Stimulated activated CD8-positive, alpha-beta memory T cell treated with anti-CD3 and anti-CD28 coated beads, Interleukin-4, amount 100 ng/mL, for 1 hour (primary cell): ENCODE data around the gene CRYGN.

Experiments used
- DNase-seq, 2 donors: peaks; one replicate each; pipeline ENCODE4 v3.0.0-alpha.2; 2020; ENCODE audit warnings: low read depth in 2 of 2, low spot score in 1 of 2

CRYGN gene

DNA sequence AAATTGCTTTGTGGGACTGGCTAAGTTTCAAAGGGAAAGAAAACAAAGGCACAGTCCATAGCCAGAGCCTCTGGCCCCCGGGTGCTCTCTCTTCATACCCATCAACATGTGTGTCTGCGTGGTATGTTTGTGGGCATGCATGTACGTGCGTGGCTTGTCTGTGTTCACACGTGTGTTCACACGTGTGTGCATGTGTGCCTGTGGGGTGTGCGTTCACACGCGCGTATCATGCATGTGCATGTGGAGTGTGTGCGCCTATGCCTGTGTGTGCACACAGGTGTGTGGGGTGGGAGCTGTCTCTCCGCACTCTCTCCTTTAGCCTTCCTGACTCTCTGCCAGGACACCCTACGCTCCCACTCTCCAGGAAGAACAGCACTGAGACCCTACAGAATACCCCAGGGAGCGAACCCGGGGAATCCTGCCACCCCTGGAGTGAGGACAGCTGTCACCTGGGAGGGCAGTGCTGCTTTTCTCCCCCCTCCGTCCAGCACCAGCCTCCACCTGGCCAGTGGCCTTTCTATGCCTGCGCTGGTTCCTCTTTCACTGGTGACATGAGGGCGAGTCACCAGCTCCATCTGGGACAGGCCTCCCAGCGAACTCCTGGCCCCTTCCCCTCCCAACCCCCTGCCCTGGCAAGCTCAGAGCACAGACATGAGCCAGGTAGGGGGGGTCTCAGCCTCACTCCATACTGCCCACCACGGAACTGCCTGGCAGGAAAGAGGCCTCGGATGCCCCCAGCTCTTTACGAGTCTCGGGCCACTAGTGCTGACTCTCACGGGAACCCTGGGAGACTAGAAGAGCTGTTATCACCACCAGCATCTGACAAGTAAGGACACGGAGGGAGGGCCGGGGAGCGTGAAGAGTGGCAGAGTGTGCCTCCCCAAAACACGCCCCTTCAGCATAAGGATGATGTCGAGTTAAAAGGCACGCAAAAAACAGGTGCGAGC lies 46.6 kb downstream of the CRYGN start:
- DNase-seq = no peak

DNA sequence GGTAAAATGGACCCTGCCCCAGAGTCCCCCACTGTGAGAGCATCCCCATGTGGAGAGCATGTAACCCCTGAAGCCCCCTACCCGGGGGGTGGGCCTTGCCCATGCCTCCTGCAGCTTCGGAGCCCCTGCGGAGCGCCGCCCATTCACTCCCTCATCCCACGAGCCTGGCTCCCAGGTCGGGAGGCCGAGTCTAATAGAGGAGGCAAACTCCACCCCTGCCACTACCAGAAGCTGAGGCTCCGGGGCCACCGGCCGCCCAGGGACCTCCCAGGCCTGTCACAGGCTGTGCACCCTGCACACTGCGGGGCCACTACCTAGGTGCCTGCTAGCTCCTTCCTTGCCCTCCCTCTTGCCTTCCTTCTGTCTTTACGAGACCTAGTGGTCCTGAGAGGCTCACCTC lies 47.5 kb downstream of the CRYGN start:
- no peak for DNase-seq

DNA sequence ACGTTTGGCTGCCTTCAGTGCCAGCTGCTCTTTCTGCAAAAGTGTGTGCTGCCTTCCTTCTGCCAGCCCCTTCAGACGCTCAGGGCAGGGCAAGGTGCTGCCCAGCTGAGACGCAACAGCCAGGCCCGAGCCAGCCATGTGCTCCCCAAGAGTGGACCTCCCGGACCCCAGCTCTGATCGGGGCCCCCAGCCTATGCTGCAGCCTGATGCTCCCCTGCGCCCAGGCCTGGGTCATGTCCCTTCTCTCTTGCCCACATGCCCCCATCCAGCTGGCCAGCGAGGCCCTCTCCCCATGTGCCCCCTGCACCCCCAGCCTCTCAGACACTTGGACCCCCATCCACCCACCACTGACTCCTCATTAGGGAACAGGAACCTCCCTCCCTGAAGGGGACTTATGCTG lies 47.9 kb downstream of the CRYGN start:
- no peak for DNase-seq

DNA sequence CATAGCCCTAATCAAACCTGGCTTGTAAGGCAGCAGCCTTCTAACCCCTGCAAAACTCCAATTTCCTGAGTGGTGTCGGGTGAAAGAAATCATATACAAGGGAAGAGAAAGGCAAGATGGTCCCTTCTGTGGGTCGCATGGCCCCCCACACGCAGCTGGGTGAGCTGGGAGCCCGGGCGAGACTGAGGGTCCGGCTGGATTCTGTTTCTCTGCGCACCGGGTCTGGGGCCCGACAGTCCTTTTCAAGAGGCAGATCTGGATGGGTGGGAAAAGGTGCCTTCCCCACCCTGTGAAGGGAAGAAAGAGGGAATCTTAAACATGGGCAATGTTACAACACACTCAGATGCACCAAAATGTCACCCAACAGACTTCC lies 48.6 kb downstream of the CRYGN start:
- no peak for DNase-seq

DNA sequence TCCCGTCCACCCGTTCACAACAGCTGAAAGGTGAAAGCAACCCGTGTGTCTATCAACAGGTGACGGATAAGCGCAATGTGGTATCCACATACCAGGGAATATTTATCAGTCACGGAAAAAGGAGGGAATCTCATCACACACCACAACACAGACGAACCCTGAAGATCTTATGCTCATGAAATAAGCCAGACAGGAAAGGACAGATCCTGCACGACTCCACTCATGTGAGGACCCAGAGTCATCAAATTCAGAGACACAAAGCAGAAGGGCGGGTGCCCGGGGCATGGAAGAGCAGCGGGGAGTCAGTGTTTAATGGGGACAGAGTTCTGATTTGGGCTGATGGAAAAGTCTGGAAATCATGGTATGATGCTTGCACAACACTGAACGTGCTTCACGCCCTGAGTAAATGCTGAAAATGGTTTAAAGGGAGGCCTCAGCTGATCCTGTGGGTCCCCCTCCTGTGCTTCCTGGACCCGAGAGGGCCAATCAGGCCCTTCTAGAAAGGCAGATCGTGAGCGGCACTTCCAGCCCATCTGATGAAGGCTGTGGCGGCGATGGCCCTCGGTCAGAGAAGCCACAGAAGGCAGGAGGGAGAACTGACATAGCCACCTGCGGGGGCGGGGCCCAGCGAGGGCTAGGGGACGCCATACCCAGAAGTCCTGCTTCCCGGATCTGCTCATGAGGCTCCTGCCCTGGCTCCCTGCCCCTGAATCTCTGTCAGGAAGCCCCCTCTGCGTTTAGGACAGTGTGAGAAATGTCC lies 49.2 kb downstream of the CRYGN start:
- DNase-seq = no peak

DNA sequence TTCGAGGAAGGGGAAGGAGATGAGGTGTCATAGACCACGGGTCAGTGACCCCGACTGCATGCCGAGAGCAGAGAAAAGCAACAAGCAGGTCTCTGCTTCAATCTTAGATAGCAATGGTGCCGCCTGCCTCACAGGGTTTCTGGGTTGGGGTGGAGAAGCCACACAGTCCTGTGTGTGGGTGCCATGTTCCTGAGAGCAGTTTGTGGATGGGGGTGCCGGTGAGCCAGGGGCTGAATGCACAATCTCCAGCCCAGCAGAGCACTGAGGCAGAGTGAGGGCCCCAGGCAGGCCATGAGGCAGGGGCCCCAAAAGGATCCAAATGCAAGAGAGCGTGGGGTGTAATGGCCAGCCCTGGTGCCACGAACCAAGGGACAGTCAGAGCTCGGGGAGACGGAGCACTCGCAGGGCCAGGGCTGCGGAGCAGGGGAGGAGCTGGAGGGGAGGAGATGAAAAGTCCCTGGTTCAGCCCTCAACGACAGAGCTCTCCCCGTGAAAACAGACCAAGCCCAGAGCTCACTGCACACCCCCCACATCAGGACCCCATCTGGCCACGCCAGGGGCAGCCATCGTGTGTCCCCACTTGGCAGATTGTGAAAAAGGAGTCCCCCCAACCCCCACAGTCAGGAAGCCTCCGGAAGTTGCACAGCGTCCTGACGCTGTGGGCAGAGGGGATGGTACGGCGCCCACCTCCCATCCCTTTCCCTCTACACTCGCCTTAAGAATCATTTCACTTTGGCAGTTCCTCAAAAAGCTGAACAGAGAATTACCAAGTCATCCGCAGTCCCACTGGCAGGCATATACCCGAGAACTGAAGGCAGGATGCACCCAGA lies 50.0 kb downstream of the CRYGN start:
- no peak for DNase-seq

DNA sequence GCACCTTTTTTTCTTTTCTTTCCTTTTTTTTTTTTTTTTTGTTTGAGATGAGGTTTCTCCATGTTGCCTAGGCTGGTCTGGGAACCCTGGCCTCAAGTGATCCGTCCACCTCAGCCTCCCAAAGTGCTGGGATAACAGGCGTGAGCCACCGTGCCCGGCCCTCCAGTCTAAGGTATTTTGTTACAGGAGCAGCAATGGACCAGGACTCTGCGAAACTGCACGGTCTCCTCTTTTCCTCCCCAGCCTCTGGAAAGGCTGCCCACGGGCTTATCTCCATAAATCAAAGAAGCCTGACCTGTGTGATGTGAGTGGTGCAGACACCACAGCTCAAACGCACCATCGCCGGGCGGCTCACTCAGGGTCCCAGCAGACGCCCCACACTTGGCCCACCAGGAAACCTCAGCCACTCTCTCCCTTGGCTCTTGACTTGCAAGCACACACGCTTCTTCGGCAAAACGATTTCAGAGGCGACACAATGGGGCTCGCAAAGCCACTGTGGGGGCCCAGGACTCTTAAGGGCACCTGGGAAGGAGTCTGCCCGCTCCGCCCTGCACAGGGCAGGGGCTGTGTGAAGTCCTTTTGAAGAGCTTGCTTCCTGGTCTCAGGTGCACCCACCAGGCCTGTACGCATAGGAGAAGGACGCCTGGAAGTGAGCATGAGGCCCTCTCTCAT lies 50.7 kb downstream of the CRYGN start:
- no peak for DNase-seq

DNA sequence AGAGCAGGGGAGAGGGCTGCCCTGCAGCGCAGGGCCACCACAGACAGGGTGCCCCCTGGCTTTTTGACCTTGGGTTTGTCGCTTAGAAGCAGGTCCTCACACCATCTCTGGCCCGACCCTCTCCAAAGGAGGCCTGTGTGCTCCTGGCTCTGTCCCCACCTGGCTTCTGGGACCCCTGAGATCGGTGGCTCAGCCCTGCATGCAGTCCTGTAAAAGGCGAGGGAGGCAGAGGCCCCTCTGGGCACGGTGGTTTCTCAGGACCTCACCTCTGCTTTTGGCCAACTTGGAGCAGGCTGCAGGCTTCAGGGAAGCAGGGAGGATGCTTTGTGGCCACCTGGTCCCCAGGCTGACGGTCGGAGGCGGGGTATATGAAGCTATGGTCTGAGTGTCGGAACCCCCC lies 51.5 kb downstream of the CRYGN start:
- DNase-seq = no peak

DNA sequence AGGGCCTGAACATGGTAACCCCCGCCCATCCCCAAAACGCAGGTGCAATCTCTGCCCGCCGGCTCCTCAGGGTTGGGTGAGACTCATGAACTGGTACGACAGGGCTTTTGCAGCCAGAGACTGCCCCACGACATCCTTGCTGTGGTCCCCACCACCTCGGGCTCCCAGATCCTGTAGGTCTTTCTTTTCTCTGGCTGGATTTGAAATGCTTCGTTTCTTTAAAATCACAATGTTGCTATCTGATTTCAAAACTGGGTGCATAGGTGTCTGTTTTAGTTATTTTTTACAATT lies 52.0 kb downstream of the CRYGN start:
- no peak for DNase-seq

DNA sequence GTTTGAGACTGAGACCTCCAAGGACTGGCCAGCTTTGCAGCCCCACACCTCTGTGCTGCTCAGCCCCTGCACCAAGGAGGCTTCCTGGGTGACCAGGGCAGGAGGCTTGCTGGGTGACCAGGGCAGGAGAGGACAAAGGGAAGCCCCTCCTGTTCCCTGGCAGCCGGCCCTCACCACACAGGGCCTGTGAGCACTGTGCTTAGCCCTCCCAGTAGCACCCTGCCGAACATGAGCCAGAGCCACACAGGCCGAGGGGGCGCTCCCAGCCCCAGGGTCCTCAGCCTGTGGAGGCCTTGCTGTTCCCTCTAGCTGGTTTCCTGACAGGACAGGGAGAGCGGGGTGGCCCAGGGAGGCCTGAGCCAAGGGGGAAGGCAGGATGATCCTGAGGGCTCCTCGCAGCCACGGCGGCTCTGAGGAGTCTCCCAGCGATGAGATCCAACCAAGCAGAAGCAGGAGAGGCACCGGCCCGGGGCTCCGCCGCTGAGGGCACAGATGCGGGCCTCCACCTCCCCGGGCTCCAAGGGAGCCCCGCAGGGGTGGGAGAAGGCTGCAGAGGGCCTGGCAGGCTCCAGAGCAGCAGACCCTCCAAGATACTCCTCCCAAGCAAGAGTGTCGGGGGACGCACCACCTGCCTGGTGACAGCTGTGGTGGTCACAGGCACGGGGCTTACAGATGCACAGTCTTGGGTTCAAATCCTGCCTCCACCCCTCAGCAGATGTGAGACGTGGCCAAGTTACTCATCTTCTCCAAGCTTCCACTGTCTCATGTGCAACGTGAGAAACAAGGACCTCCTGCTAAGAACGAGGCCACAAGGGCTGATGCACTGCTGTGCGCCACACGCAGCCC lies 52.6 kb downstream of the CRYGN start:
- DNase-seq = no peak

DNA sequence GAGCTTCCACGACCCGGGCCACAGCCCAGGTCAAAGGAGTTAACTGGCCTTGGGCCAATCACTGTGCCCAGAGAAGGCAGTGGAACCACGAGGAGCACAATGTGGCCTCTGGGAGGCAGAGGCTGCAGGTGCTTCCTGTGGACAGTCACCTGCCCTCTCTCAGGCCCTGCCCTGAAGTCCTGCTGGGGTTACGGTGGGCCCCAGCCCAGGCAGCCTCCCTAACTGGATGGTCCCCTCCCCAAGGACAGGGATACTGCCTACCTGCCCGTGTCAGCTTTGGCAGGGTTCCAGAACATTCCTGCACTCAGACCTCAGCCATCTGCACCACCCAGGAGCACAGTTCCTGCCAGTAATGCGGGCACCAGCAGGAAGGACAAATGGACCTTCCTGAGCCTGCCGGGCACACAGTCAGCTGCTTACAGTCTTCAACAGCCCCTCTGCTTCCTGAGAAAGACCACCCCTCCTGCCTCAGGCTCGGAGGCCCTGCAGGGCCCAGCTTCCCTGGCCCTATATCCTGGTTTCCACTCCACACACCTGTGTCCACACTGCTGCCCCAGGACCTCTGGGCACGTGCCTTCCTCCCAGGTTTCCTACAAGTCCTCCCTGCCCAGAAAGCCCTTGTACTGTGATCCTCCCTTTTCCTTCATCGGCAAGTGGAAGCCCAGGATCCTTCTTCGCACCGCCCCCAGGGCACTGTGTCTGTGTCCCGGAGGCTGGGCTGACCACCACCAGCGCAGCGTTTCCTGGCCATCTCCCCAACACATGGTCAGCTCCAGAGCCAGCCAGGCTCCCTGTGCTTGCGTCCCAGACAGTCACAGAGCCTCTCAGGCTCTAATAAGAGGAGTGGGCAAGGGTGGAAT lies 53.4 kb downstream of the CRYGN start:
- no peak for DNase-seq

DNA sequence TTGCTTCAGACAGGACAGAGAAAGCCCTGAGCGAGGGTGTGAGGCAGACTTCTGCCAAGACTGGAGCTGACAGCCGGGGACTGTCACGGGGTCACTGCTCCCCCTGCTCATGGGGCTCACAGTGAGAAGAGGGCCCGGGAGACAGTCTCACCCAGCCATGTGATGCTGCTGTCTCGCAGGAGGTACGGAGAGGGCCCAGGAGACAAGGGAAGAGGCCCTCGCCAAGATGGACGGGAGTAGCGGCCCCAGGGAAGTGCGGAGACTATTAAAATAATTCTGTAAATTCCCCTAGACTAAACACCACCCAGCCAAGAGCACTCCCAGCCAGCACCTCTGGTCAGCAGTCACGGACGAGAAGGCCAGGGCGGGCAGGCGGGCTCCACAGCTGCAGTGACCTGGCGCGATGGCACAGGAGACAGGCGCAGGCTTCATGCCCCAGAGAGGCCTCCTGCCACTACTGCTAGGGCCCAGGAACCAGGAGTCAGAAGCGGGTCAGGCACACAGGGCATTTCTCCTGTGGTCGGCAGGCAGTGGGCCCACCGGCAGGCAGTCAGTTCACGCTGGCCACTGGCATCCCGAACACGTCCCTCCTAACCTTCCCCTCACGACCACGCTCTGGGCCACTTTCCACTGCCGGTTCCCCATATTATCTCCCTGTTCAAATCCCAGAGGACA lies 54.2 kb downstream of the CRYGN start:
- no peak for DNase-seq

DNA sequence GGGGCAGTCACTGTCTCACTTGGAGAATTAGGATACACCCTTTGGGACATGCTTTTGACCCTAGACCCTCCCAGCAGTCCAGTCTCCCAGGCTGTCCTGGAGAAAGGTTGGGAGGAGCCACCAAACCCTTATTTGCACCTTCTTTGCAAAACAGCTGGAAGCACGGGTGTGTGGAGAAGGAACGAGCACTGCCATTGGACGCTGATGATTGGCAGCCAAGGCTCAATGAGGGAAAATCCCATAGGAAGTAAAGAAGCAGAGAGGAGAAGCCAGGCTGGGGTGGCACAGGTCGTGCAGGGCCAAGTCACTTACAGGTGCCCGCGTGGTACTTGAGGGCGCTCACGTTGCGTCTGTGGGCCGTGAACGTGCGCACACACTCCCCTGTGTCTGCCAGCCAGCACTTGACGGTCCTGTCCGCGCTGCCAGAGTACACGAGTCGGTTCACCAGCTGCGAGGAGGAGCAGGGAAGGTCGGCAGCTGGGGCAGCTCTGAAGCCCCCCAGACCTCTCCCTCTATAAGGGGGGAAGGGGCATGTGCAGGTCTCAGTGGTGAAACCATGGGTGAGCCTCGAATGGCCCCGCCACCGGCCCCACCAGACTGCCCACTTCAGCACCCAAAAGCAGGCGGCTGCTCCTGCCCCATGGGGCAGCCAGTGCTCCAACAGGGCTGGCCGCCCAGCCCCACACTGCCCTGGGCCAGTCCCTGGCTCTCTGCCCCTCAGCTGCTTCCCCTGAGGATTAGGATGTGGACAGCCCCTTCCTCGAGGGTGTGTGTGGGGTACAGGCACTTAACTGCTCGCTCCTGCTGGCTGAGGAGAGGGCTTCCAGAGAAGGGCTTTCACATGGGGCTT lies 54.9 kb downstream of the CRYGN start:
- DNase-seq = no peak

DNA sequence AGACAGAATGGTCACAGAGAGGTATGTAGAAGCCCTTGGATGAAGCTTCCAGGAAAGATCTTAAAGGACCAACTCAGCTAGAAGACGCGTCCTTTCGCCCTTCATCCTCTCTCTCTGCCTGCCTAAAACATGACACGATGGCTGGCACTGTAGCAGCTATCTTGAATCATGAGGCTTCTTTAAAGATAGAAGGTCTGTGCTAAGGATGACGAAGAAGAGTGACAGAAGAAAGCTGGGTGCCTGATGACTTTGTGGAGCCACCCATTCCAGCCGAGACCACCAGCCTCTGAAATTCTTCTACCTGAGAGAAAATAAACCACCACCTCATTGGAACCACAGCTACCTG lies 55.6 kb downstream of the CRYGN start:
- DNase-seq = no peak

DNA sequence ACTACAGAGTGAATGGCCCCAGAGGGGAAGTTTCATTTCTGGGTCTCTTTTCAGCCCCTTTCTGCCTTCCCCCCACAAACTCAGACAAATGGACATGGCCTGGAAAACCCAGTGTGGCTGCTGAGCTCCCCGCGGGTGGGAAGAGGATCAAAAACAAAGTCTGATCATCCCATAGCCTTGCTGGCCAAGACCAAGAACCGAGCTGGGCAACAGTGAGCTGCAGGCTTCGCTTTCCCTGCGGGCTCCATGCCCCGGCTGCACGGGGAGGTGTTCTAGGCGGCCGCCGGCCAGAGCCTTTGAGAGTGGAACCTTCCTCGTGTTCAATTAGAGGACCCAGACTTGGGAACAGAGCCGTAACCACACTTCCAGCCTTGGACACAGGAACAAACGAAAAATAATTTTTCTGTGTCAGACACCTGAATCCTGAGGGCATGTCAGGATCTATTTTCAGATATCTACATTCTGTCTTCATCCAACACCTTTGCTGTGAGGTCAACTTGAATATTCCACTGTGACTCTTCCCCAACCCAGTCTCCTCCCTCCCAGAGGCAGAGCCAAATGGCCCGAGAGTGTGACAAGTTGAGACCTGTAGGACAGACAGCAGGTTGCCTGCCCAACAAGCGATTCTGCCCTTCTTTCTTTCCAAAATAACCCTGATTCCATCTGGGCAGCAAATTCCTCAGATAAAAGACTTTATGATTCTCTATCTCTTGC lies 56.1 kb downstream of the CRYGN start:
- DNase-seq = no peak

DNA sequence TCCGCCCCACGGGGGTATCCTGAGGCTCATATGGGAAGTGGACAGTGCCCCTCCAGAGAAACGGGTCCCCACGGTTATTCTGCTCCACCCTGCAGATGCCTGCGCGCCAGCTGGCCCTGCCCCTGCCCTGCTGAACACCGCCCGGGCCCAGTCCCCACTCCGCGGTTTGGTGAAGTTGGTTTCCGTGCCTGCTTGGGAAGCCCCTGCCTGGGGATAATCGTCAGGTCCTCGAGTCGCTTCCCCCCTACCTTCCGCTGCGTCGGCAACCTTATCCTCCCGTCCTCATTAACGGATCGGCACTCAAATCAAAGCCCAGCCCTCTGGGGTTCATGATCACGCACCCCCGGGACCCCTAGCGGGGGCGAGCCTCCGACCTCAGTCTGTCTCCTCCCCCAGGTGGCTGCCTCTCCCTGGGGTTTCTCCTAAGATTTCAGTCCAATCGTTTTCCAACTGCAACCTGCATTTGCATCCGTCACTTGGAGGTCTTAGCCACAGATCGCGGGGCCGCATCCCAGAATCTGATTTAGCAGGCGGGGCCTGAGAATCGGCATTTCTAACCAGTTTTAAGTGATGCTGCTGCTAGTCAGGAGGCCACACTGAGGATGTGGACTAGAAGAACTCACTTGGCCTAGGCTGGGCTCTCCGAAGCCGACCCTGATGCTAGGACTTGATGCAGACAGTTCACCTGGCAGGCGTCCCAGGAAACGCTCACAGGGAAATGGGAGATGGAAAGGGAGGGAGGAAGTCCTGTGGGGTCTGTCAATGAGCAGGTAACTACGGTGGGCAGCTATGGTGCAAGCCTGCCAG lies 57.7 kb downstream of the CRYGN start:
- no peak for DNase-seq
